ENCODE results near the gene TBCC.

TBCC gene

GRCh38 chr6:42696526-42697267, 49.2 kb downstream of the TBCC start:
- no CpG with 5 or more reads among the region's 7 CpGs for WGBS (ENCODE audit: extremely low coverage, insufficient coverage, insufficient read length)

GRCh38 chr6:42694586-42694985, 51.3 kb downstream of the TBCC start:
- Histone ChIP-seq H3K9ac (ENCODE audit: low read length) (no peak overlapping the region), H4K12ac (ENCODE audit: low read depth, low read length) (no peak overlapping the region), H2AK5ac (ENCODE audit: low read length) (no peak overlapping the region), H3K27me3 (ENCODE audit: insufficient read depth, low read length) (no peaks in the 10 kb centered on the region), H2AFZ (ENCODE audit: insufficient read depth, low read length, poor library complexity) (no peak overlapping the region), H2BK120ac (ENCODE audit: insufficient read depth, low read length, poor library complexity) (no peak overlapping the region), H3K79me2 (ENCODE audit: control insufficient read depth, insufficient read depth, low read length, poor library complexity) (no peaks in the 10 kb centered on the region), H3K18ac (ENCODE audit: low read length) (no peak overlapping the region), H3K27ac (ENCODE audit: low read depth, low read length) (no peak overlapping the region), H3K23ac (ENCODE audit: low read length) (no peak overlapping the region), H3K4ac (ENCODE audit: low read depth, low read length) (no peak overlapping the region), H2BK12ac (ENCODE audit: low read length) (no peak overlapping the region), H3K14ac (ENCODE audit: low read length) (no peak overlapping the region), H4K91ac (ENCODE audit: low read depth, low read length) (no peak overlapping the region), H3K4me1 (ENCODE audit: control insufficient read depth in 1 of 2, insufficient read depth in 2 of 2, low read length in 2 of 2) (peaks cover 0 to 4% of the 10 kb centered on the region in 2 experiments), H3K9me3 (ENCODE audit: insufficient read depth, low read depth, low read length) (peaks cover 2% of the 10 kb centered on the region), H3K79me1 (ENCODE audit: low read length) (no peaks in the 10 kb centered on the region), H3K4me2 (ENCODE audit: low read length) (no peak overlapping the region), H3K4me3 (ENCODE audit: low read depth, low read length) (no peak overlapping the region), H3K36me3 (ENCODE audit: control insufficient read depth in 1 of 2, insufficient read depth in 2 of 2, low read length in 2 of 2) (peaks cover 12 to 19% of the 10 kb centered on the region in 2 experiments), H2BK5ac (ENCODE audit: low read depth, low read length, poor library complexity) (no peak overlapping the region), H4K8ac (ENCODE audit: low read depth, low read length) (no peak overlapping the region)
- no CpG with 5 or more reads among the region's 4 CpGs for WGBS (ENCODE audit: extremely low coverage, insufficient coverage, insufficient read length)
- peak in 1 of 2 donors; percentile 48 for DNase-seq

More at GRCh38 chr6:42696526-42697267, 49.2 kb downstream of the TBCC start:
- Histone ChIP-seq H3K9ac (ENCODE audit: low read length) (no peak overlapping the region), H3K4me1 (ENCODE audit: control insufficient read depth in 1 of 2, insufficient read depth in 2 of 2, low read length in 2 of 2) (peaks cover 0 to 4% of the 10 kb centered on the region in 2 experiments), H2BK120ac (ENCODE audit: insufficient read depth, low read length, poor library complexity) (no peak overlapping the region), H3K27ac (ENCODE audit: low read depth, low read length) (no peak overlapping the region), H3K18ac (ENCODE audit: low read length) (no peak overlapping the region), H2AK5ac (ENCODE audit: low read length) (no peak overlapping the region), H3K27me3 (ENCODE audit: insufficient read depth, low read length) (no peaks in the 10 kb centered on the region), H2BK12ac (ENCODE audit: low read length) (no peak overlapping the region), H3K36me3 (ENCODE audit: control insufficient read depth in 1 of 2, insufficient read depth in 2 of 2, low read length in 2 of 2) (peaks cover 4 to 9% of the 10 kb centered on the region in 2 experiments), H4K12ac (ENCODE audit: low read depth, low read length) (no peak overlapping the region), H4K8ac (ENCODE audit: low read depth, low read length) (no peak overlapping the region), H3K4ac (ENCODE audit: low read depth, low read length) (no peak overlapping the region), H2AFZ (ENCODE audit: insufficient read depth, low read length, poor library complexity) (no peak overlapping the region), H3K23ac (ENCODE audit: low read length) (no peak overlapping the region), H3K9me3 (ENCODE audit: insufficient read depth, low read depth, low read length) (peaks cover 2% of the 10 kb centered on the region), H3K79me2 (ENCODE audit: control insufficient read depth, insufficient read depth, low read length, poor library complexity) (no peaks in the 10 kb centered on the region), H3K14ac (ENCODE audit: low read length) (no peak overlapping the region), H3K4me2 (ENCODE audit: low read length) (no peak overlapping the region), H3K79me1 (ENCODE audit: low read length) (no peaks in the 10 kb centered on the region), H4K91ac (ENCODE audit: low read depth, low read length) (no peak overlapping the region), H3K4me3 (ENCODE audit: low read depth, low read length) (no peak overlapping the region), H2BK5ac (ENCODE audit: low read depth, low read length, poor library complexity) (no peak overlapping the region)
- peak in 1 of 2 donors; percentile 31 for DNase-seq

All from trophoblast cell (in vitro differentiated cells and primary cell).